Natural killer cell (primary cell): Measurements from ENCODE around the gene ENTPD1. TPM values are rescaled to one million over a fixed set of nuclear protein-coding genes. Genes with fewer than 3 reads are reported as not detected.
A peak's percentile ranks its signal among the peaks of the same experiment; 100 is the strongest.

Source experiments
- ATAC-seq, 3 donors: fragments of 150-1000 bp in 2 of 3; fragments of 200-7000 bp in 1 of 3; cut with Tn5 transposase; 1 replicate in 1 of 3; 2 replicates in 2 of 3; pipeline ENCODE4 v1.10.0; 2021; ENCODE audit warnings: mild to moderate bottlenecking in 2 of 3, moderate library complexity in 2 of 3
- DNase-seq, 2 donors: peaks; one replicate each; pipeline versions ENCODE4 v3.0.0 to v3.0.0-alpha.2; 2013 to 2021; ENCODE audit warnings: mixed read lengths in 1 of 2
- H3K27ac ChIP-seq: one replicate; pipeline ENCODE4 v1.5.1; 2013; ENCODE audit warnings: mild to moderate bottlenecking, low read length
- H3K27me3 ChIP-seq: one replicate; pipeline ENCODE4 v1.6.1; 2013; ENCODE audit warnings: low read length; ENCODE audit not compliant: control insufficient read depth, insufficient read depth
- H3K36me3 ChIP-seq: one replicate; pipeline ENCODE4 v1.6.1; 2013; ENCODE audit warnings: low read length; ENCODE audit not compliant: control insufficient read depth, insufficient read depth
- H3K4me1 ChIP-seq: one replicate; pipeline ENCODE4 v1.6.1; 2013; ENCODE audit warnings: low read length; ENCODE audit not compliant: control insufficient read depth, insufficient read depth
- H3K4me3 ChIP-seq: one replicate; pipeline ENCODE4 v1.5.1; 2013; ENCODE audit warnings: low read length
- H3K9me3 ChIP-seq: one replicate; pipeline ENCODE4 v1.6.1; 2013; ENCODE audit warnings: low read length; ENCODE audit not compliant: control insufficient read depth, insufficient read depth
- H3K27ac Mint-ChIP-seq, 2 donors: one replicate each; pipeline ENCODE4 v1.8.0; 2022; ENCODE audit warnings: mild to moderate bottlenecking in 2 of 2, mixed read lengths in 2 of 2, moderate library complexity in 1 of 2
- H3K27me3 Mint-ChIP-seq, 2 donors: one replicate each; pipeline ENCODE4 v1.8.0; 2022; ENCODE audit warnings: low read depth in 2 of 2, mixed read lengths in 2 of 2
- H3K36me3 Mint-ChIP-seq: one replicate; pipeline ENCODE4 v1.8.0; 2022; ENCODE audit warnings: mixed read lengths
- H3K4me1 Mint-ChIP-seq, 2 donors: one replicate each; pipeline ENCODE4 v1.8.0; 2022; ENCODE audit warnings: mixed read lengths in 2 of 2
- H3K4me3 Mint-ChIP-seq: one replicate; pipeline ENCODE4 v1.8.0; 2022; ENCODE audit warnings: mild to moderate bottlenecking, moderate library complexity, mixed read lengths
- H3K9me3 Mint-ChIP-seq, 2 donors: one replicate each; pipeline ENCODE4 v1.8.0; 2022; ENCODE audit warnings: mixed read lengths in 2 of 2
- WGBS: methylation state at CpG from one replicate; pipeline ENCODE4 v1.1.7; 2013; ENCODE audit warnings: missing lambda C conversion rate; ENCODE audit not compliant: insufficient coverage; 5-methylcytosine and 5-hydroxymethylcytosine counted together
- intact Hi-C: fragments of 100-400 bp; cut with micrococcal nuclease; formaldehyde crosslinking; loops from one replicate; pipeline ENCODE4 v1.14.2; 2022
- total RNA-seq, 4 donors: library from RNA; stranded (reverse); fragments of 120-200 nt in 1 of 4; gene quantifications; one replicate each; pipeline versions ENCODE4 v1.2.3 to v1.2.4, GENCODE V29; 2013 to 2022
- TF ChIP-seq, protein P1 (sequence below): fragments of 200-600 bp; IDR thresholded peaks from one replicate; pipeline ENCODE4 v1.8.0; 2022; ENCODE audit warnings: antibody characterized with exemption

The ENTPD1 gene
- total RNA-seq, 3 donors from 2014 or later (not counting 1 experiment from before 2014, with no cell fraction given), result 1.3 to 6.2 (median 3.1) TPM

GRCh38 chr10:95835149-95835860 lies 79.3 kb downstream of the ENTPD1 start:
- WGBS, result 92% methylated on average over 2 of the region's 2 CpGs
- DNase-seq (no peak), ATAC-seq (no peak)
- no peaks in the 10 kb centered on the region for H3K27me3 Mint-ChIP-seq
- H3K9me3 ChIP-seq, result no peaks in the 10 kb centered on the region
- H3K36me3 ChIP-seq, result no peaks in the 10 kb centered on the region
- H3K27ac ChIP-seq, result peak overlapping the region; percentile 90
- peaks cover 40 to 48% of the 10 kb centered on the region in 2 donors for H3K4me1 Mint-ChIP-seq
- peak overlapping the region; percentile 75 to 92 for H3K27ac Mint-ChIP-seq
- intact Hi-C loops, result no loop called here
- TF ChIP-seq, protein P1, sequence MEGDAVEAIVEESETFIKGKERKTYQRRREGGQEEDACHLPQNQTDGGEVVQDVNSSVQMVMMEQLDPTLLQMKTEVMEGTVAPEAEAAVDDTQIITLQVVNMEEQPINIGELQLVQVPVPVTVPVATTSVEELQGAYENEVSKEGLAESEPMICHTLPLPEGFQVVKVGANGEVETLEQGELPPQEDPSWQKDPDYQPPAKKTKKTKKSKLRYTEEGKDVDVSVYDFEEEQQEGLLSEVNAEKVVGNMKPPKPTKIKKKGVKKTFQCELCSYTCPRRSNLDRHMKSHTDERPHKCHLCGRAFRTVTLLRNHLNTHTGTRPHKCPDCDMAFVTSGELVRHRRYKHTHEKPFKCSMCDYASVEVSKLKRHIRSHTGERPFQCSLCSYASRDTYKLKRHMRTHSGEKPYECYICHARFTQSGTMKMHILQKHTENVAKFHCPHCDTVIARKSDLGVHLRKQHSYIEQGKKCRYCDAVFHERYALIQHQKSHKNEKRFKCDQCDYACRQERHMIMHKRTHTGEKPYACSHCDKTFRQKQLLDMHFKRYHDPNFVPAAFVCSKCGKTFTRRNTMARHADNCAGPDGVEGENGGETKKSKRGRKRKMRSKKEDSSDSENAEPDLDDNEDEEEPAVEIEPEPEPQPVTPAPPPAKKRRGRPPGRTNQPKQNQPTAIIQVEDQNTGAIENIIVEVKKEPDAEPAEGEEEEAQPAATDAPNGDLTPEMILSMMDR, result no peak
- H3K36me3 Mint-ChIP-seq, result no peaks in the 10 kb centered on the region
- no peaks in the 10 kb centered on the region for H3K9me3 Mint-ChIP-seq
- no peaks in the 10 kb centered on the region for H3K27me3 ChIP-seq
- H3K4me3 Mint-ChIP-seq, result no peak overlapping the region
- H3K4me3 ChIP-seq, result no peak overlapping the region
- peaks cover 37% of the 10 kb centered on the region for H3K4me1 ChIP-seq

DNA sequence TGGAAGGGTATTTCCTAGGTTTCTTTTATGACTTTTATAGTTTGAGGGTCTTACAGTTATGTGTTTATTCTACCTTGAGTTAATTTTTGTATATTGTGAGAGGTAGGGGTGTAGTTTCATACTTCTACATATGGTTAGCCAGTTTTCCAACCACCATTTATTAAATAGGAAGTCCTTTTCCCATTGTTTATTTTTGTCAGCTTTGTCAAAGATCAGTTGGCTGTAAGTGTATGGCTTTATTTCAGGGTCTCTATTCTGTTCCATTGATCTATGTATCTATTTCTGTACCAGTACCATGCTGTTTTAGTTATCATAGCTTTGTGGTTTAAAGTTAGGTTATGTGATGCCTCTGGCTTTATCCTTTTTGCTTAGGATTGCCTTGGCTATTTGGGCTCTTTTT lies 79.9 kb downstream of the ENTPD1 start:
- H3K9me3 ChIP-seq, result no peaks in the 10 kb centered on the region
- peaks cover 40 to 48% of the 10 kb centered on the region in 2 donors for H3K4me1 Mint-ChIP-seq
- H3K27me3 Mint-ChIP-seq, result no peaks in the 10 kb centered on the region
- ATAC-seq (no peak), DNase-seq (no peak)
- H3K4me3 ChIP-seq, result no peak overlapping the region
- peaks cover 37% of the 10 kb centered on the region for H3K4me1 ChIP-seq
- intact Hi-C loops, result no loop called here
- H3K36me3 Mint-ChIP-seq, result no peaks in the 10 kb centered on the region
- no peaks in the 10 kb centered on the region for H3K27me3 ChIP-seq
- no peaks in the 10 kb centered on the region for H3K9me3 Mint-ChIP-seq
- peak overlapping the region; percentile 14 for H3K27ac ChIP-seq
- H3K4me3 Mint-ChIP-seq, result no peak overlapping the region
- TF ChIP-seq, protein P1, result no peak
- no peaks in the 10 kb centered on the region for H3K36me3 ChIP-seq
- H3K27ac Mint-ChIP-seq, result peak overlapping the region; percentile 75 to 92

DNA sequence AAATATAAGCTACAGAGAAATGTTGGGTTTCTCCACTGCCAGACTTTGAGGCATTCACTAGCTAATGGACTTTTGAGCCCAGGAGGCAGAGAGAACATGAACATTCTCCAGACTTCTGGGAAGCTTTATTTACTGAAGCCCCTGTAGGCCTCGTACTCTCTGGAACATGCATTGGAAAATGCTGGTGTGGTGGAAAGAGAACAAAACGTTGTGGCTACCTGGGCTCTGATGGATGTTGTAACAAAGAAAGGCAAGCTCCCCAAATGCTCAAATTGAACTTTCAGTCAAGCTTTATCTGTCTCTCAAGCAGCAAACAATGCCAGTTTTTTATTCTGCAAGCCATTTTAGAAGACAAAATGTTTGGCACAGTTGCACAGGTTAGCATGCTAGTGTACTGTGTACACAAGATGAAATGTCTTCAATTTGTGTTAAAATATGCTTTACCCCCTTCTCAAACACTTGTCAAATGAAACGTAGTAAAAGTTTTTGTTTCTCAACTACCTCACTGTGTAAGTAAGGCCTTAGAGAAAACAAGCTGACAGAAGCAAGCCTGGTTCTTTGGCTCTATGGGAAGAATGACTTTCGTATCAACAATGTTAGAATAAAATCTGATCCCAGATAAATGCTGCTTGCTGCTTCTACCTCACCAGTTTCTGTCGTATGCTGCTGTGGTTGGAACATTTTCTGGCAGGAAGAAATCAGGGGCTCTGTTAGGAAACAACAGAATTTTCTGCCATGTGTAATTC lies 80.8 kb downstream of the ENTPD1 start:
- Mint-ChIP-seq H3K4me3 (no peak overlapping the region), H3K4me1 (peaks cover 38 to 41% of the 10 kb centered on the region in 2 donors), H3K9me3 (no peaks in the 10 kb centered on the region), H3K36me3 (no peaks in the 10 kb centered on the region), H3K27ac (peak overlapping the region; percentile 29 to 37), H3K27me3 (no peaks in the 10 kb centered on the region)
- Histone ChIP-seq H3K36me3 (no peaks in the 10 kb centered on the region), H3K9me3 (no peaks in the 10 kb centered on the region), H3K4me3 (no peak overlapping the region), H3K4me1 (peaks cover 32% of the 10 kb centered on the region), H3K27ac (peak overlapping the region; percentile 62), H3K27me3 (no peaks in the 10 kb centered on the region)
- ATAC-seq (no peak), DNase-seq (no peak)
- intact Hi-C loops, result no loop called here
- TF ChIP-seq, protein P1, result no peak
- WGBS, result 56% methylated on average over 4 of the region's 5 CpGs
